CD4-positive, alpha-beta T cell treated with Interleukin-2 at 100 ng/mL for 4 hours (primary cell): ENCODE data around the gene CYB5B.
A peak's percentile ranks its signal among the peaks of the same experiment; 100 is the strongest.

Experiments
- DNase-seq: peaks from one replicate; pipeline ENCODE4 v3.0.0-alpha.2; 2020; ENCODE audit warnings: low spot score

The CYB5B gene

DNA sequence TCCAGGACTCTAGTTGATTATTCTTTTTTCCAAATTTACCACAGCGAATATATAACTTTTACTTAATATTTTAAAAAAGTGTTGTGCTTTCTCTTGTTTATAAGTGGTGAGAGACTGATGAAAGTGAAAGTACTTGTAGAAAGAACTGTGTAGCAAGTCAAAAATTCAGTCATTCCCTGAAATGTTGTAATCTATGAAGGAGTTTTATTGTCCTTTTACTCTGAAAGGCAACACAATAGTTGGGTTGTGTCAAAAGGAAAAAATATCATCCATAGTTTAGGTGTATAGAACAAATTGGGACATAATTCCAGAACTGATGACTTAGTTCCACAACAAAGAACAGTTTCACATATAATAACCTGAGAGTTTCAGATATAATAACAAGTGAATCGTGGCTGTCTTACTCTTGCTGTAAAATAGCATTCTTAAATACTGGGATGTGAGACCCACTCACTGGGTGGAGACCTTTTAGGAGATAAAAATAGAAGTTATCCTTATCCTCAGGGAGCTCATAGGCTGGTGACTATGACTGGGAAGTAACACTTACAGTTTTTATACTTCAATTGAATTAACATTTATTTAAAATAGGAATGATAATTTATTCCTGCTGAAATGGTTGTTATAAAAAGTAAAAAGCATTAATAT, 20.6 kb downstream of the CYB5B start:
- no peak for DNase-seq

- no peak for DNase-seq
Observed at GRCh38 chr16:69448470-69449193, 24.2 kb downstream of the CYB5B start.

- no peak for DNase-seq
Observed at GRCh38 chr16:69451166-69451565, 26.7 kb downstream of the CYB5B start.

GRCh38 chr16:69453936-69454335, 29.5 kb downstream of the CYB5B start:
- DNase-seq, result no peak

DNA sequence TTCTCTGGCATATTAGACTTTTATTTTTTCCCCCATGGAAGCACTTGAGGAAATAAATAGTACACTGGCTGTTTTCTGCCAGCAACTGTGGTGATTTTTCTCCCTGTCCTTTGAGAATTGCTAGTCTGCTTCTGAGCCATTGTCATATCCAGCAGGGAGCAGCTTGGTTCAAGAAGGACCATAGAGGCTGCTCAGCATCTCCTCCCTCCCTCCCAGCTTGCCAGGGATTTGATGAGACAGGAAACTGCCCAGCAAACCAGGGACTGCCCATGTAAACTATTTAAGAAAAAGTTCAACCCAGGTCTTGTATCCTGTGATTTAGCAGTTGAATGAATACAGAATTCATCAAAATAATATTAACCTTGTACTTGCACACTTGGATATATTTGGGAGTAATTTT, 39.5 kb downstream of the CYB5B start:
- DNase-seq, result no peak

GRCh38 chr16:69465083-69465721, 40.8 kb downstream of the CYB5B start:
- DNase-seq, result peak; percentile 22

GRCh38 chr16:69465881-69466280, 41.5 kb downstream of the CYB5B start:
- no peak for DNase-seq

GRCh38 chr16:69466547-69466946, 42.1 kb downstream of the CYB5B start:
- DNase-seq, result peak; percentile 34

DNA sequence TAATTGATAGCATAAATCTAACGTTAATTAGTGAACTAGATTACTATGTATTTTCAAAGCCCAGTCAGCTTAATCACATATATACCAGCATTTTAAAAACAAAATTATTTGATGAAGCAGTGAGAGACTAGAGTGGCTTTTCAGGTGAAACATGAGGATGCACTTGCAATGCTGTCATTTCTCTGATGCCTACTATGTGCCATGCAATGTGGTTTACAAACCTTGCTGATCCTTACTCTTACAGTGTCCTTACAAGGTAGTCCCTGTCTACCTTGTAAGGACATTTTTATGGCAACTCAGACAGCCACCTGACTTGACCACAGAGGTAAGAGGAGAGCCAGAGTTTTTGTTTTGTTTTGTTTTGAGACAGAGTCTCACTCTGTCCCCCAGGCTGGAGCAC, 42.7 kb downstream of the CYB5B start:
- no peak for DNase-seq

DNA sequence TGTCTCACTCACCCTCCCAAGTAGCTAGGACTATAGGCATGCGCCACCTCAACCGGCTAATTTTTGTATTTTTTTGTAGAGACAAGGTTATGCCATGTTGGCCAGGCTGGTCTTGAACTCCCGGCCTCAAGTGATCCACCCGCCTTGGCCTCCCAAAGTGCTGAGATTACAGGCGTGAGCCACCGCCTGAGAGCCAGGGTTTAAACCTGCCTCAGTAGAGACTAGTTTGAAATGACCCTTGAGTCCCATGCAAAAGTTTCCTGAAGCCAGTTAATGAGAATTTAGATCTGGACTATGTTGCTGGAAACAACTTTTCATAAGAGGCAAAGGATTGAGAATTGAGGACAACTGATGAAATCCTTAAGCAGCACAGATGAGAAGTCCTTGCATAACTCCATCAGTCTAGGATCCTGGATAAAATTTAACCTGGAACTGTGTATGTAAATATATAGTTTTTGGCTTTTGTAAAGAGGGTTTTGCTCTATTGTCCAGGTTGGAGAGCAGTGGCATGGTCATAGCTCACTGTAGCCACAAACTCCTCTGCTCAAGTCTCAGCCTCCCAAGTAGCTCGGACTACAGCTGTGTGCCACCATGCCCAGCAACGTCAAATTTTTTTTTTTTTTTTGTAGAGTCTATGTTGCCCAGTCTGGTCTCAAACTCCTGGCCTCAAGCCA, 43.2 kb downstream of the CYB5B start:
- DNase-seq, result no peak

GRCh38 chr16:69469807-69470561, 45.6 kb downstream of the CYB5B start:
- no peak for DNase-seq

DNA sequence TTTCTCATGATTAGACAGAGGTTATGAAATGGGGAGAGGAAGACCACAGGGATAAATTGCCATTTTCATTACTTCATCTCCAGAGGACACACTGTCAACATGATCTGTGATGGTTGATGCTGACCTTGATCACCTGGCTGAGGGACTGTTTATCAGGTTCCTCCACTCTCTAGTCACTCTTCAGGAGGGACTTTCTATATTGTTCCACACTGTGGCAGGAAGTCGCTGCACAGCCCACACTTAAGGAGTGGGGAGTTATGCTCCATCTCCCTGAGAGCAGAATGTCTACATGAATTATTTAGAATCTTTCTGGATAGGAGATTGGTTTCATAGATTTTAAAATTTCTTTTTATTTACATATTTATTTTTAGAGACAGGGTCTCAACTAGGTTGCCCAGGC, 46.7 kb downstream of the CYB5B start:
- peak; percentile 11 for DNase-seq

GRCh38 chr16:69474408-69474807, 50.0 kb downstream of the CYB5B start:
- DNase-seq, result no peak

- no peak for DNase-seq
Observed at GRCh38 chr16:69476920-69477443, 52.6 kb downstream of the CYB5B start.

- no peak for DNase-seq
Observed at GRCh38 chr16:69477546-69477945, 53.1 kb downstream of the CYB5B start.

- DNase-seq, result no peak
Observed at GRCh38 chr16:69478685-69479084, 54.3 kb downstream of the CYB5B start.

GRCh38 chr16:69479775-69480174, 55.4 kb downstream of the CYB5B start:
- DNase-seq, result no peak

DNA sequence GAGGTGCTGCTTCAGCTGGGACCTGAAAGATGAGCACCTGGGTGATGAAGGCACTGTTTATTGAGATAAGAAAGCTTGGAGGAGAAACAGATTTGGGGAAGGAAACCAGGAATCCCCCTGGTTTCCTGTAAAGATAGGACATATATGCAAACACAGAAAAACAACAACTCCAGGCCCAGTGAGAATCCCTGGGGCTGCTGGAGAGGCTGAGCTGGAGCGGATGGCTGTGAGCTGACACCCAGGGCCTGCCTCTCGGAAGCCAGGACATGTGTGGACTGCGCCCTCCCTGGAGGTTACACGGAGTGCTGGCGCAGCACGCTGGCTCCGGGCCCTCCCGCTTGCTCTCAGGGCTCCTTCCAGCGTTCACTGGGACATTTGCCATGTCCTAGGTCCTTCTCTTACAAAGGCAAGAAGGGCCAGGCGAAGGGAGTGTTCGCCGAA, 57.5 kb downstream of the CYB5B start:
- no peak for DNase-seq

DNA sequence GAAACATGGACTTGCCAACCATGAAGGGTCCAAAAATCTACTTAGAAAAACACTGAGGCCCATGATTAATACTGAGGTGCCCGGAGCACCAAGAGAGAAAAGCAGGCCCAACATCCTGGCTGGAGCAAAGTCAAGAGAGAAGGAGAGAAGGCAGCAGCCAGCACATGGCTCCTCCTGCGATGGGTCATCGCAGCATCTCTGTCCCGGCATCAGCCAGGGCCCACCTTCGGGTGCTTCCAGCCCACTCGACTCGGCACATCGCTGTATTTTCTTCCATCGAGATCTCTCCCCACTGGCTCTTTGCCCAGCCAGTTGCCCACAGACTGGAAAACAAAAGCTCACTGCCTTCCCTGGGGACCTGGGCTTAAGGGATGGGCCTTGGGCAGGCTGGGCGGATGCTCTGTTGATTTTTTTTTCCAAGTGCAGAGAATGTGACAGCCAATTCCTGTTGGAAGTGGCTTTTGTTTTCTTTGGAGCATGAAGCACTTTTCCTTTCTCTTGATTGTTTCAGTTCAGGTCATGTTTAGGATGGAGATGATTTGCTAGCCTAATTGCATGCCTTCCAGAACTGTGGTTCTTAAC, 58.1 kb downstream of the CYB5B start:
- DNase-seq, result no peak

GRCh38 chr16:69483611-69484010, 59.2 kb downstream of the CYB5B start:
- DNase-seq, result no peak

DNA sequence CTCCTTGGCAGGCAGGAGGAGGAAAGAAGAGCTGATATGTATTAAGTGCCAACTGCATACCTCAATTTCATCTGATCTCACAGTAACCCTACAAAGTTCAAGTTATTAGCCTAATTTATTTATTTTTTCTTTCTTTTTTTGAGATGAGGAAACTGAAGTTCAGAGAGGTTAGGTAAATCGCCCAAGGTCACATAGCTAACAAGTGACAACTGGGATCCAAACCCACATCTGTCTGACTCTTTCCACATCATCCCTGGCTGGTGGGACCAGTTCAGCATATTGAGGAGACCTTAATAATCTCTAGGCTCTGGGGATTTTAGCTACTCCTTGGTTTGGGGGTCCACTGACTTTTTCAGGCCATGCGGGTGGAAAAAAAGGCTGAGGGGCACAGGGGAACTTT, 60.9 kb downstream of the CYB5B start:
- no peak for DNase-seq
